ENCODE data around the gene MFAP3L. TPM values are rescaled to one million over a fixed set of nuclear protein-coding genes. Genes with fewer than 3 reads are reported as not detected.

Gene MFAP3L
- total and polyA plus RNA-seq, 8 donors, result 0.29 to 2.4 (median 0.53) TPM; not detected in 1

- no peaks in the 10 kb centered on the region for H3K9me3 ChIP-seq
- TF ChIP-seq POLR2AphosphoS5 (IDR thresholded peaks at IDR 0.05) (no peak), POLR2A (IDR thresholded peaks at IDR 0.05) (no peak)
- no peak overlapping the region for H3K27ac ChIP-seq
- peak in 1 of 2 donors; percentile 11 for DNase-seq
- peaks cover 0 to 11% (median 0%) of the 10 kb centered on the region in 4 donors for H3K4me1 ChIP-seq
- H3K36me3 ChIP-seq, result no peaks in the 10 kb centered on the region
- no peak overlapping the region for H3K4me3 ChIP-seq
- no peaks in the 10 kb centered on the region for H3K27me3 ChIP-seq
- intact Hi-C loops (cut with DNase I; ENCODE audit: low total_unique reads), result no loop called here
- WGBS, 5 donors, result 77 to 88% (median 79%) methylated on average over 4 of the region's 4 CpGs
Observed at GRCh38 chr4:170007113-170007512, 19.1 kb downstream of the MFAP3L start.

GRCh38 chr4:170005472-170005871 is 20.7 kb downstream of the MFAP3L start:
- Histone ChIP-seq H3K4me1 (peaks cover 0 to 11% (median 0%) of the 10 kb centered on the region in 4 donors), H3K9me3 (no peaks in the 10 kb centered on the region), H3K27me3 (no peaks in the 10 kb centered on the region), H3K36me3 (no peaks in the 10 kb centered on the region), H3K4me3 (no peak overlapping the region), H3K27ac (no peak overlapping the region)
- 55 to 75% (median 71%) methylated on average over 5 of the region's 5 CpGs for WGBS, 5 donors
- no peak for DNase-seq
- intact Hi-C loops (cut with DNase I; ENCODE audit: low total_unique reads), result no loop called here
- no peak for TF ChIP-seq POLR2AphosphoS5 (IDR thresholded peaks at IDR 0.05)
- TF ChIP-seq CTCF (IDR thresholded peaks at IDR 0.05), result no peak
- TF ChIP-seq EP300 (IDR thresholded peaks at IDR 0.05), result no peak
- TF ChIP-seq POLR2A (IDR thresholded peaks at IDR 0.05), result no peak

- H3K27ac ChIP-seq, result no peak overlapping the region
- H3K9me3 ChIP-seq, result no peaks in the 10 kb centered on the region
- no peak overlapping the region for H3K4me3 ChIP-seq
- no peak for TF ChIP-seq POLR2A (IDR thresholded peaks at IDR 0.05)
- no peak for TF ChIP-seq CTCF (IDR thresholded peaks at IDR 0.05)
- TF ChIP-seq POLR2AphosphoS5 (IDR thresholded peaks at IDR 0.05), result no peak
- no peak for TF ChIP-seq EP300 (IDR thresholded peaks at IDR 0.05)
- H3K27me3 ChIP-seq, result no peaks in the 10 kb centered on the region
- no peak for DNase-seq
- intact Hi-C loops (cut with DNase I; ENCODE audit: low total_unique reads), result no loop called here
- WGBS, 5 donors, result 64 to 74% (median 69%) methylated on average over 5 of the region's 5 CpGs
- H3K4me1 ChIP-seq, result peaks cover 0 to 11% (median 0%) of the 10 kb centered on the region in 4 donors
- H3K36me3 ChIP-seq, result no peaks in the 10 kb centered on the region
Observed at GRCh38 chr4:170004651-170005295, 21.4 kb downstream of the MFAP3L start.

GRCh38 chr4:170003071-170004070 is 22.8 kb downstream of the MFAP3L start:
- Histone ChIP-seq H3K27ac (no peak overlapping the region), H3K4me3 (no peak overlapping the region), H3K36me3 (no peaks in the 10 kb centered on the region), H3K27me3 (no peaks in the 10 kb centered on the region), H3K9me3 (no peaks in the 10 kb centered on the region), H3K4me1 (peaks cover 0 to 9% (median 0%) of the 10 kb centered on the region in 4 donors)
- no peak for DNase-seq
- 89 to 93% (median 90%) methylated on average over 12 of the region's 12 CpGs for WGBS, 5 donors
- intact Hi-C loops (cut with DNase I; ENCODE audit: low total_unique reads), result no loop called here
- TF ChIP-seq CTCF (IDR thresholded peaks at IDR 0.05), result no peak
- no peak for TF ChIP-seq POLR2AphosphoS5 (IDR thresholded peaks at IDR 0.05)
- TF ChIP-seq POLR2A (IDR thresholded peaks at IDR 0.05), result no peak
- TF ChIP-seq EP300 (IDR thresholded peaks at IDR 0.05), result no peak

Data from stomach (tissue), 9 donors.